Osteoblast (primary cell): ENCODE data around the gene TMEM190. TPM values are rescaled to one million over a fixed set of nuclear protein-coding genes. Genes with fewer than 3 reads are reported as not detected.

Source experiments
- DNase-seq: peaks from one replicate; pipeline ENCODE4 v3.0.0; 2011; ENCODE audit warnings: low spot score, mixed read lengths; ENCODE audit not compliant: insufficient read length; ENCODE audit errors: missing footprints
- H2AFZ ChIP-seq: 2 replicates; pipeline ENCODE4 v1.6.0; 2011; ENCODE audit warnings: mild to moderate bottlenecking, low read length
- H3K27ac ChIP-seq: 2 replicates; pipeline ENCODE4 v1.5.1; 2011; ENCODE audit warnings: mild to moderate bottlenecking, low read depth, low read length, moderate library complexity
- H3K27me3 ChIP-seq: 2 replicates; pipeline ENCODE4 v1.6.0; 2012; ENCODE audit warnings: mild to moderate bottlenecking, control low read depth, inconsistent platforms, low read length, moderate library complexity; ENCODE audit not compliant: insufficient read depth
- H3K36me3 ChIP-seq: 2 replicates; pipeline ENCODE4 v1.5.1; 2011; ENCODE audit warnings: mild to moderate bottlenecking, low read length, control low read depth, moderate library complexity; ENCODE audit not compliant: insufficient read depth
- H3K4me1 ChIP-seq: 2 replicates; pipeline ENCODE4 v1.5.1; 2011; ENCODE audit warnings: mild to moderate bottlenecking, low read length, control low read depth, moderate library complexity; ENCODE audit not compliant: insufficient read depth
- H3K4me2 ChIP-seq: 2 replicates; pipeline ENCODE4 v1.6.0; 2011; ENCODE audit warnings: mild to moderate bottlenecking, low read length; ENCODE audit not compliant: insufficient read depth
- H3K4me3 ChIP-seq: fragments of 200-600 bp; sonication (generic); 3 replicates; pipeline ENCODE4 v1.5.1; 2012; ENCODE audit warnings: mild to moderate bottlenecking, low read length, inconsistent platforms; ENCODE audit not compliant: insufficient read depth
- H3K79me2 ChIP-seq: 2 replicates; pipeline ENCODE4 v1.6.0; 2012; ENCODE audit warnings: mild to moderate bottlenecking, low read length, control low read depth, inconsistent platforms; ENCODE audit not compliant: insufficient read depth
- H3K9me3 ChIP-seq: 2 replicates; pipeline ENCODE4 v1.5.1; 2011; ENCODE audit warnings: low read depth, low read length, control low read depth
- H4K20me1 ChIP-seq: 2 replicates; pipeline ENCODE4 v1.6.0; 2012; ENCODE audit warnings: mild to moderate bottlenecking, low read length, control low read depth; ENCODE audit not compliant: insufficient read depth
- CTCF ChIP-seq: IDR thresholded peaks from 2 replicates; pipeline ENCODE4 v1.5.1; 2011; ENCODE audit warnings: mild to moderate bottlenecking, low read depth, low read length, moderate library complexity; ENCODE audit errors: extremely low read depth
- total RNA-seq: library from RNA; depleted of rRNA; stranded (reverse); fragments of >200 nt; gene quantifications from 2 replicates; pipeline ENCODE4 v1.2.3, GENCODE V29; 2012

The TMEM190 gene
- total RNA-seq, 1 donor: not detected

GRCh38 chr19:55387736-55388497 is 11.3 kb downstream of the TMEM190 start:
- peaks cover 55% of the 10 kb centered on the region for H3K36me3 ChIP-seq
- H4K20me1 ChIP-seq: peaks cover 64% of the 10 kb centered on the region
- H3K4me2 ChIP-seq: peak overlapping the region; percentile 97
- DNase-seq: peak; percentile 36
- no peak overlapping the region for H2AFZ ChIP-seq
- H3K27me3 ChIP-seq: no peaks in the 10 kb centered on the region
- no peak for TF ChIP-seq CTCF
- H3K27ac ChIP-seq: peak overlapping the region; percentile 23
- peaks cover 56% of the 10 kb centered on the region for H3K79me2 ChIP-seq
- H3K4me3 ChIP-seq: peak overlapping the region; percentile 95
- H3K9me3 ChIP-seq: no peaks in the 10 kb centered on the region
- peaks cover 35% of the 10 kb centered on the region for H3K4me1 ChIP-seq

- no peak overlapping the region for H2AFZ ChIP-seq
- no peaks in the 10 kb centered on the region for H3K27me3 ChIP-seq
- H3K79me2 ChIP-seq: peaks cover 56% of the 10 kb centered on the region
- peak overlapping the region; percentile 33 for H3K27ac ChIP-seq
- peaks cover 55% of the 10 kb centered on the region for H3K36me3 ChIP-seq
- no peak overlapping the region for H3K4me3 ChIP-seq
- peaks cover 28% of the 10 kb centered on the region for H3K4me1 ChIP-seq
- DNase-seq: peak; percentile 63
- peak overlapping the region; percentile 97 for H3K4me2 ChIP-seq
- H3K9me3 ChIP-seq: no peaks in the 10 kb centered on the region
- no peak for TF ChIP-seq CTCF
- H4K20me1 ChIP-seq: peaks cover 64% of the 10 kb centered on the region
Measured at GRCh38 chr19:55389386-55390317, 13.0 kb downstream of the TMEM190 start.

- Histone ChIP-seq H3K36me3 (peaks cover 55% of the 10 kb centered on the region), H4K20me1 (peaks cover 64% of the 10 kb centered on the region), H3K79me2 (peaks cover 56% of the 10 kb centered on the region), H3K9me3 (no peaks in the 10 kb centered on the region), H3K4me2 (no peak overlapping the region), H3K4me3 (no peak overlapping the region), H3K4me1 (peaks cover 22% of the 10 kb centered on the region), H2AFZ (no peak overlapping the region), H3K27ac (no peak overlapping the region), H3K27me3 (no peaks in the 10 kb centered on the region)
- peak; percentile 59 for DNase-seq
- no peak for TF ChIP-seq CTCF
Measured at GRCh38 chr19:55390461-55390880, 13.8 kb downstream of the TMEM190 start.
